HL-60 (cell line): ENCODE measurements around the gene CEP78.

ENCODE experiments used
- CTCF ChIP-seq: IDR thresholded peaks from one replicate; pipeline ENCODE4 v1.5.1; 2011; ENCODE audit warnings: low read length, control low read depth, inconsistent platforms; ENCODE audit not compliant: insufficient read depth
- GABPA ChIP-seq: IDR thresholded peaks from 2 replicates; pipeline ENCODE4 v1.6.1; 2012; ENCODE audit warnings: low read depth
- POLR2AphosphoS5 ChIP-seq: IDR thresholded peaks from 2 replicates; pipeline ENCODE4 v1.6.1; 2012; ENCODE audit warnings: low read depth
- REST ChIP-seq: IDR thresholded peaks from 2 replicates; pipeline ENCODE4 v1.6.1; 2012; ENCODE audit warnings: low read depth; ENCODE audit not compliant: insufficient replicate concordance
- SPI1 ChIP-seq: IDR thresholded peaks from 2 replicates; pipeline ENCODE4 v1.6.1; 2012; ENCODE audit warnings: low read depth, mild to moderate bottlenecking, borderline replicate concordance

GRCh38 chr9:78292026-78292425 lies 56.2 kb downstream of the CEP78 start:
- TF ChIP-seq CTCF (no peak), POLR2AphosphoS5 (no peak), REST (no peak), SPI1 (no peak), GABPA (no peak)
